ENCODE data around the gene UROD. TPM values are rescaled to one million over a fixed set of nuclear protein-coding genes. Genes with fewer than 3 reads are reported as not detected.

UROD gene
- total and polyA plus RNA-seq, 4 donors: 78.5 to 717 (median 102) TPM

GRCh38 chr1:45018599-45019230 is 6.7 kb downstream of the UROD start:
- TF ChIP-seq RAD21 (IDR thresholded peaks at IDR 0.05): peak; percentile 82 to 94
- TF ChIP-seq HNF4G (IDR thresholded peaks at IDR 0.05): no peak
- TF ChIP-seq RXRA (IDR thresholded peaks at IDR 0.05): peak in 1 of 2 donors; percentile 31
- no peak for TF ChIP-seq REST (IDR thresholded peaks at IDR 0.05)
- TF ChIP-seq FOXA1 (IDR thresholded peaks at IDR 0.05): no peak
- TF ChIP-seq HNF4A (conservative IDR thresholded peaks at IDR 0.05): no peak
- no peak for TF ChIP-seq GABPA (IDR thresholded peaks at IDR 0.05 in 1 of 2, conservative IDR thresholded peaks at IDR 0.05 in 1 of 2)
- TF ChIP-seq JUND (IDR thresholded peaks at IDR 0.05): no peak
- TF ChIP-seq NR2F2 (IDR thresholded peaks at IDR 0.05): no peak
- TF ChIP-seq ATF3 (IDR thresholded peaks at IDR 0.05): no peak
- TF ChIP-seq SP1 (IDR thresholded peaks at IDR 0.05): no peak
- TF ChIP-seq TAF1 (conservative IDR thresholded peaks at IDR 0.05): no peak
- no peak for TF ChIP-seq MAX (IDR thresholded peaks at IDR 0.05)
- no peak for TF ChIP-seq ZBTB33 (IDR thresholded peaks at IDR 0.05)
- no peak for TF ChIP-seq FOXA2 (IDR thresholded peaks at IDR 0.05)
- TF ChIP-seq EGR1 (IDR thresholded peaks at IDR 0.05; ENCODE audit: low read depth in 2 of 2): no peak
- peak; percentile 83 for TF ChIP-seq CTCF (IDR thresholded peaks at IDR 0.05; ENCODE audit: low read depth, low read length, missing input control)
- DNase-seq (ENCODE audit: low spot score): peak; percentile 70
- WGBS: 51% methylated on average over 16 of the region's 16 CpGs
- Histone ChIP-seq H3K4me1 (ENCODE audit: control insufficient read depth in 4 of 4, insufficient read depth in 4 of 4, low read length in 3 of 4) (peaks cover 0 to 16% (median 6%) of the 10 kb centered on the region in 4 donors), H3K36me3 (ENCODE audit: control insufficient read depth in 4 of 4, insufficient read depth in 3 of 4, low read depth in 1 of 4, low read length in 3 of 4) (peaks cover 0 to 6% (median 1%) of the 10 kb centered on the region in 4 donors), H3K27me3 (ENCODE audit: control insufficient read depth in 4 of 4, insufficient read depth in 4 of 4, low read length in 3 of 4) (no peaks in the 10 kb centered on the region), H3K27ac (ENCODE audit: low read depth in 1 of 2, low read length in 2 of 2) (no peak overlapping the region), H3K9ac (ENCODE audit: low read depth in 1 of 2, low read length in 2 of 2) (no peak overlapping the region), H3K9me3 (ENCODE audit: control insufficient read depth in 4 of 4, low read length in 3 of 4) (no peaks in the 10 kb centered on the region), H3K4me3 (ENCODE audit: low read depth in 1 of 3, low read length in 3 of 3) (no peak overlapping the region)

All from liver (tissue), 9 donors.